Central memory CD8-positive, alpha-beta T cell (primary cell): Measurements from ENCODE around the gene TMEM198.

Experiments
- ATAC-seq: fragments of 150-1000 bp; cut with Tn5 transposase; replicated peaks from 2 replicates; pipeline ENCODE4 v1.10.0; 2022; ENCODE audit warnings: mild to moderate bottlenecking, moderate FRiP score, moderate number of reproducible peaks; ENCODE audit not compliant: poor library complexity, severe bottlenecking; ENCODE audit errors: extremely low read depth
- DNase-seq, 2 donors: peaks; one replicate each; pipeline ENCODE4 v3.0.0; 2021; ENCODE audit warnings: low spot score in 2 of 2
- H3K27ac Mint-ChIP-seq: one replicate; pipeline ENCODE4 v1.8.0; 2022; ENCODE audit warnings: low read depth, mild to moderate bottlenecking, moderate library complexity, mixed read lengths
- H3K27me3 Mint-ChIP-seq: one replicate; pipeline ENCODE4 v1.8.0; 2022; ENCODE audit warnings: mixed read lengths
- H3K36me3 Mint-ChIP-seq: one replicate; pipeline ENCODE4 v1.8.0; 2022; ENCODE audit warnings: mild to moderate bottlenecking, moderate library complexity, mixed read lengths; ENCODE audit not compliant: insufficient read depth
- H3K4me1 Mint-ChIP-seq: one replicate; pipeline ENCODE4 v1.8.0; 2022; ENCODE audit warnings: mixed read lengths
- H3K4me3 Mint-ChIP-seq: one replicate; pipeline ENCODE4 v1.8.0; 2022; ENCODE audit warnings: mild to moderate bottlenecking, moderate library complexity, mixed read lengths
- H3K9me3 Mint-ChIP-seq: one replicate; pipeline ENCODE4 v1.8.0; 2022; ENCODE audit warnings: mixed read lengths

The TMEM198 gene

GRCh38 chr2:219523031-219523671 is 20.7 kb upstream of the TMEM198 start:
- no peak for DNase-seq
- no peak overlapping the region for H3K27ac Mint-ChIP-seq
- H3K9me3 Mint-ChIP-seq, result no peaks in the 10 kb centered on the region
- peaks cover 4% of the 10 kb centered on the region for H3K36me3 Mint-ChIP-seq
- H3K4me1 Mint-ChIP-seq, result peaks cover 9% of the 10 kb centered on the region
- no peak overlapping the region for H3K4me3 Mint-ChIP-seq
- ATAC-seq, result no peak
- peaks cover 95% of the 10 kb centered on the region for H3K27me3 Mint-ChIP-seq

- no peak overlapping the region for H3K27ac Mint-ChIP-seq
- H3K4me1 Mint-ChIP-seq, result peaks cover 9% of the 10 kb centered on the region
- no peak overlapping the region for H3K4me3 Mint-ChIP-seq
- ATAC-seq (no peak), DNase-seq (no peak)
- peaks cover 4% of the 10 kb centered on the region for H3K36me3 Mint-ChIP-seq
- peaks cover 95% of the 10 kb centered on the region for H3K27me3 Mint-ChIP-seq
- H3K9me3 Mint-ChIP-seq, result no peaks in the 10 kb centered on the region
These were observed 19.0 kb upstream of the TMEM198 start for GRCh38 chr2:219524817-219525216.

- H3K4me3 Mint-ChIP-seq, result no peak overlapping the region
- no peaks in the 10 kb centered on the region for H3K9me3 Mint-ChIP-seq
- H3K4me1 Mint-ChIP-seq, result peaks cover 9% of the 10 kb centered on the region
- ATAC-seq, result no peak
- no peak overlapping the region for H3K27ac Mint-ChIP-seq
- DNase-seq, result no peak
- H3K27me3 Mint-ChIP-seq, result peaks cover 95% of the 10 kb centered on the region
- H3K36me3 Mint-ChIP-seq, result peaks cover 2% of the 10 kb centered on the region
These were observed 18.1 kb upstream of the TMEM198 start for GRCh38 chr2:219525533-219526232.

GRCh38 chr2:219526320-219527075 is 17.3 kb upstream of the TMEM198 start:
- H3K4me1 Mint-ChIP-seq, result peaks cover 8% of the 10 kb centered on the region
- peaks cover 2% of the 10 kb centered on the region for H3K36me3 Mint-ChIP-seq
- H3K27ac Mint-ChIP-seq, result no peak overlapping the region
- H3K27me3 Mint-ChIP-seq, result peaks cover 95% of the 10 kb centered on the region
- H3K4me3 Mint-ChIP-seq, result no peak overlapping the region
- ATAC-seq (no peak), DNase-seq (no peak)
- H3K9me3 Mint-ChIP-seq, result no peaks in the 10 kb centered on the region

GRCh38 chr2:219527076-219527394 is 16.8 kb upstream of the TMEM198 start:
- no peak overlapping the region for H3K27ac Mint-ChIP-seq
- H3K27me3 Mint-ChIP-seq, result peaks cover 93% of the 10 kb centered on the region
- peaks cover 1% of the 10 kb centered on the region for H3K36me3 Mint-ChIP-seq
- H3K9me3 Mint-ChIP-seq, result no peaks in the 10 kb centered on the region
- ATAC-seq (no peak), DNase-seq (no peak)
- peaks cover 2% of the 10 kb centered on the region for H3K4me1 Mint-ChIP-seq
- H3K4me3 Mint-ChIP-seq, result no peak overlapping the region

GRCh38 chr2:219527472-219527871 is 16.4 kb upstream of the TMEM198 start:
- H3K36me3 Mint-ChIP-seq, result no peaks in the 10 kb centered on the region
- no peaks in the 10 kb centered on the region for H3K9me3 Mint-ChIP-seq
- no peaks in the 10 kb centered on the region for H3K4me1 Mint-ChIP-seq
- DNase-seq (no peak), ATAC-seq (no peak)
- peaks cover 93% of the 10 kb centered on the region for H3K27me3 Mint-ChIP-seq
- no peak overlapping the region for H3K27ac Mint-ChIP-seq
- no peak overlapping the region for H3K4me3 Mint-ChIP-seq

- Mint-ChIP-seq H3K4me3 (no peak overlapping the region), H3K27ac (no peak overlapping the region), H3K36me3 (no peaks in the 10 kb centered on the region)
These were observed 13.5 kb upstream of the TMEM198 start for GRCh38 chr2:219530048-219530963.

GRCh38 chr2:219531639-219532377 is 12.0 kb upstream of the TMEM198 start:
- no peak overlapping the region for H3K4me3 Mint-ChIP-seq
- H3K4me1 Mint-ChIP-seq, result no peaks in the 10 kb centered on the region
- no peak for ATAC-seq
- no peak overlapping the region for H3K27ac Mint-ChIP-seq
- no peak for DNase-seq
- H3K36me3 Mint-ChIP-seq, result no peaks in the 10 kb centered on the region
- peaks cover 82% of the 10 kb centered on the region for H3K27me3 Mint-ChIP-seq
- H3K9me3 Mint-ChIP-seq, result no peaks in the 10 kb centered on the region

More at GRCh38 chr2:219530048-219530963, 13.5 kb upstream of the TMEM198 start:
- ATAC-seq (peak; percentile 89), DNase-seq (peak; percentile 71 to 84)
- peaks cover 91% of the 10 kb centered on the region for H3K27me3 Mint-ChIP-seq
- no peaks in the 10 kb centered on the region for H3K9me3 Mint-ChIP-seq
- H3K4me1 Mint-ChIP-seq, result no peaks in the 10 kb centered on the region

- H3K27me3 Mint-ChIP-seq, result peaks cover 77% of the 10 kb centered on the region
- no peak overlapping the region for H3K27ac Mint-ChIP-seq
- H3K36me3 Mint-ChIP-seq, result peaks cover 2% of the 10 kb centered on the region
- H3K9me3 Mint-ChIP-seq, result no peaks in the 10 kb centered on the region
- H3K4me3 Mint-ChIP-seq, result no peak overlapping the region
- ATAC-seq, result no peak
- no peaks in the 10 kb centered on the region for H3K4me1 Mint-ChIP-seq
- no peak for DNase-seq
These were observed 11.5 kb upstream of the TMEM198 start for GRCh38 chr2:219532378-219532649.

- H3K27ac Mint-ChIP-seq, result no peak overlapping the region
- H3K4me1 Mint-ChIP-seq, result no peaks in the 10 kb centered on the region
- no peak overlapping the region for H3K4me3 Mint-ChIP-seq
- peaks cover 5% of the 10 kb centered on the region for H3K36me3 Mint-ChIP-seq
- peaks cover 59% of the 10 kb centered on the region for H3K27me3 Mint-ChIP-seq
- ATAC-seq (no peak), DNase-seq (no peak)
- no peaks in the 10 kb centered on the region for H3K9me3 Mint-ChIP-seq
These were observed 9.7 kb upstream of the TMEM198 start for GRCh38 chr2:219533930-219534661.

- Mint-ChIP-seq H3K27me3 (peaks cover 36% of the 10 kb centered on the region), H3K4me1 (no peaks in the 10 kb centered on the region), H3K36me3 (peaks cover 5% of the 10 kb centered on the region), H3K4me3 (no peak overlapping the region), H3K9me3 (no peaks in the 10 kb centered on the region), H3K27ac (no peak overlapping the region)
- DNase-seq, result no peak
- ATAC-seq, result no peak
These were observed 7.4 kb upstream of the TMEM198 start for GRCh38 chr2:219536425-219536824.
